ENCODE data around the gene RSU1.

Gene RSU1

GRCh38 chr10:16822027-16822426 is 4.8 kb upstream of the RSU1 start:
- no peak for DNase-seq (ENCODE audit: low spot score)

DNA sequence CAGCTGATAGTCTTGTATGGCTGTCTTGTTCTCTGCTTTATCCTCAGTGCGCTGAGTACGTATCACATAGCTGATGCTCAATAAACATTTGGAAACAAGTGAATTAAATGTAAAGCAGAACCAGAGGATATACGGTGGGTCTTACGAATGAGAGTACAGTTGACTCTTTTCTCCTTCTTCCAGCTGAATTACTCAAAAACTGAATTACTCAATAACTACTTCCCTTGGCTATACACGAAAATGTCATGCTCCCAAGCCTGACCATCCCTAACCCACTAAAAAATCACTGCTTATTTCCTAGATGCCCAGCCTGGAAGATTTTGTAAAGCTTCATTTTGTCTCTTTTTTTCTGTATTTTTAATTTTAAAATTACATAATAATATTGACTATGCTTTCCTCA is 3.2 kb upstream of the RSU1 start:
- DNase-seq (ENCODE audit: low spot score): no peak

DNA sequence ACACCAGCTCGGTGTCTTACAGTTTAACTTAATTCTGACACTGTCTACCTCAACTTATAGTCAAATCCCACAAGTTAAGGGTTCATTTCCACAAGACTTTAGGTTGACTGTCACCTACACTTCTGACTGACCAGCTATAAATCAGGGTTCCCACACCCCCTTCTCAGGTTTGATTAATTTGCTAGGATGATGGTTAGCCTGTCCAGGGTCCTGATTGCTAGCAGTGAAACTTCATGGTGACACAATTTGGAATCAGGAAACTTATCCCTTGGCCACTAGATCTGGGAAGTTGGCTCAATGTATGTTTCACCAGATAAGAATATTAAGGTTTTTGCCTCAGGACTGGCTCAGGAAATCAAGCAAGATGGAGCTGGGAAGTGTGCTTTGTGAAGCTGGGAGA is 2.8 kb upstream of the RSU1 start:
- no peak for DNase-seq (ENCODE audit: low spot score)

DNA sequence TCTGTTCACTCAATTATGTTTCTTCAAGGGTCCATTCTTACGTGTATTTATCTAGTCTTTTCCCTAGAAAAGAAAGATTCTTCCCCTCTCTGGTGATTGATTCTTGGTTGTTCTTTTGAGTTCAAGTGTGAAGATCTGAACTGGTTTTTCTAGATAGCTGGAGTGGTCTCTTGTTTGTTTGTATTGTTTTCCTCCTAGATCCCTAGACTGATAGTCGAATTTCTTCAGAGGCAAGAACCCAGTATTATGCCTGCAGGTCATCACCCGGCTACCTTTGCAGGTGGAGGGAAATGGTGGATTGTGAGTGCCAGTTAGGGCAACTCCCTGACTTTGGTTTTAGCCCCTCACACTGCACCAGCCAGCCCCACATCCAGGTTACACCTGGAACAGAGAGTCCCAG is 2.2 kb upstream of the RSU1 start:
- DNase-seq (ENCODE audit: low spot score): no peak

- DNase-seq (ENCODE audit: low spot score): no peak
Observed at GRCh38 chr10:16819026-16819425, 1.8 kb upstream of the RSU1 start.

DNA sequence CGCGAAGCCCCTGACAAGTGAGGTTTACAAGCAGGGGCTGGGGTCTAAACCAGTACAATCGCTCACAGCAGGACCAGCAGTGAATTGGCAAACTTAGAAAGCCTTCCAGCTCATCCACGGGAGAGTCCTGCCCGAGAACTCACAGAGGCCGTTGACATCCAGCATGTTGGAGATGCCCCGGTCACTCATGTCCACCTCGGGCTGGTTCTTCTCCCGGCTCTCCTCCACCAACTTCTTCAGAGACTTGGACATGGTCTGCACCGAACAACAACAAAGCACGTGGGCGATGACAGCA is 447 bp downstream of the RSU1 start:
- DNase-seq (ENCODE audit: low spot score): no peak

GRCh38 chr10:16816171-16816570 is 1.1 kb downstream of the RSU1 start:
- DNase-seq (ENCODE audit: low spot score): peak; percentile 13

DNA sequence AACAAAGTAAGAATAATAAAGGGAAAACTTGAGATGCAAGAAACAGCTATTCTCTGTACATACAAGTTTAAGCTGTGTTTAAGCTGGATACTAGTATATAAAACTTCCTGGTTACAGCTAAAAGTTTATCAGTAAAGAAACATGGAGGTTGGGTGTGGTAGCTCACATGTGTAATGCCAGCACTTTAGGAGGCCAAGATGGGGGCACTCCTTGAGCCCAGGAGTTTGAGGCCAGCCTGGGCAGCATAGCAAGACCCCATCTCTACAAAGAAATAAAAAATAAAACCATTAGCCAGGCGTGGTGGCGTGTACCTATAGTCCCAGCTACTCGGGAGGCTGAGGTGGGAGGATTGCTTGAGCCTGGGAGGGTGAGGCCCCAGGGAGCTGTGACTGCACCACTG is 3.2 kb downstream of the RSU1 start:
- no peak for DNase-seq (ENCODE audit: low spot score)

- DNase-seq (ENCODE audit: low spot score): no peak
Observed at GRCh38 chr10:16812676-16813075, 4.5 kb downstream of the RSU1 start.

DNA sequence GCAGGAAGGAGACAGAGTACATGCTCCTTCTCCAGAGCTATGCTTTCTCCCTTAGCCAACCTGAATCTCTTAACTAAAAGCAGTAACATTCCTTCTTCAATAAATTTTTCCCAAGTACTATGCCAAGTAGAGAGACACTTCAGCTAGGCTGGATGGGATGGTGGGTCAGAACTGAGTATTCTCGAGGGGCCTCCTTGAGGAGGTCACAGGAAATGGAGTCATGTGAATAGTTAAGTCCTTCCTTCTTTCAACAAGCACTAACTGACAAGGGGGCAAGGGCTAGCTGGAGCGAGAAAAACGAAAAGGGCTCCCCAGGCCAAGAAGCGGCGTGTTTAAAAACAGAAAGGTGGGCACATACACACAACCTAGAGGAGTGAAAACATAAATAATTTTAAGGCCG is 5.5 kb downstream of the RSU1 start:
- DNase-seq (ENCODE audit: low spot score): no peak

DNA sequence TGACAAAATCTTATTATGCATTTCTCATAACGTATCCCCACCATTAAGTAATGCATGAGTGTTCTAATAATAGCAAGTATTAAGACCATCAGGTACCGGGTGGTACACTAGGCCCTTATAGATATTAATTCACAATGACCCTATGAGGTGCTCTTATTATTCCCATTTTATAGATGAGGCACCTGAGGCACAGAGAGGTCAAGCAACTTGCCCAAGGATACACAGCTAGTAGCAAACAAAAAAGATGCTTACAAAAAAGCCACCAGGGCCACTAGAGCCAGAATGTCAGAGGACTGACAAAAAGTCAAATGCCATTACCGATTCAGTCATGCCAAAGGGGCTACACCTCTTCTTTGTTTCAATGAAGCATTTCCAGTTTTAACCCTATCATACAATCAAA is 5.9 kb downstream of the RSU1 start:
- no peak for DNase-seq (ENCODE audit: low spot score)

DNA sequence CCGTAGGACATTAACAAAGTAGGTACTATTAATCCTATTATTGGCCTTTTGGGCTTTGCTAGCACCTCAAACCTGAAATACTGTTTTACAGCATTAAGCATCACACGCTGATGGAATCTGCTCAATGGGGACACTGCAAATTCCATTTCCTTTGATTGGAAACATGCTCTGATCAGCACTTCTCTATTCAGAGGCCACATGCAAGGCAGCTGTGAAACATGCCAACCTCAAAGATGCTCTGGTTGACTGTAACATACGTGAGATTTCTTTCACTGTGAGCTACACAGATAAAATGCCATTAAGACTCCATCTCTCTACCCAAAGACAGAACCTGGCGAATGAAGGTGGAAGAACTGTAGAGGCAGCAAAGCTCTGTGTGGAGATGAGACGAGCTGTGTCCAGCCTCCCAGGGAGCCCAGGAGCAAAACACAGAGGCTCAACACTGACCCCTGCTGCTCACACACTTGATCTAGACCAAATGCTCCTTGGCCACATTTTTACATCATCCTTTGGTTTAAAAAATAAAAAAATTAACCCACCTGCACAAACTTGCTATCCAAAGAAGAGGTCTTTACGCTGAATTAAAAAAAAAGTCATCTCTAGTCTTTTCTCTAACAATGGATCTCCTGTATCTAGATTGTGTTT is 8.0 kb downstream of the RSU1 start:
- peak; percentile 49 for DNase-seq (ENCODE audit: low spot score)

DNA sequence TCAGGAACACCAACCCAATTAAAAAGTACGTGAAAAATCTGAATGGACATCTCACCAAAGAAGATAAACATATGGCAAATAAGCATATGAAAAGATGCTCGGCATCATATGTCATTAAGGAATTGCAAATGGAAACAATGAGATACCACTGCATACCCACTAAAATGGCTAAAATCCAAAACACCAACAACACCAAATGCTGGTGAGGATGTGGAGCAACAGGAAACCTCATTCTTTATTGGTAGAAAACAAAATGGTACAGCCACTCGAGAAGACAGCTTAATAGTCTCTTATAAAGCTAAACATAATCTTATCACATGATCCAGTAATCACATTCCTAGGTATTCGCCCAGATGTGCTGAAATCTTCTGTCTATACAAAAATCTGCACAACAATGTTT is 13.1 kb downstream of the RSU1 start:
- no peak for DNase-seq (ENCODE audit: low spot score)

GRCh38 chr10:16803464-16803863 is 13.8 kb downstream of the RSU1 start:
- no peak for DNase-seq (ENCODE audit: low spot score)

DNA sequence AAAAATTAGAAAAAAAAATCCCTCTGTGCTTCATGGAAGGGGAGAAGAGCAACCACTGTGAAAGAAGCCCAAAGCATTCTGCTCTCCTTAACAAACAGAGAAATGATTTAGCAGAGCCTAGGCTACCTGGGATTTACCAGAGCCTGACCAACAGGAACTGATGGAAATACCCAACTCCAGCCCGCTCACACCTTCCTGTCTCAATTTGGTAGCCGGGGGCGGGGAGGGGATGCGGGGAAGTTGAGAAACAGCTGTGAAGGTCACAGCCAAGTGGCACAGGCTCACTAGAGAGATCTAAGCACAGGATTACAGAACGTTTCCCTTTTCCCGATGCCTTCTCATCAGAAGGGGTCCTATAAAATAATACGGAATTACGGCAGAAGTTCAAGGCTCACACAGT is 17.6 kb downstream of the RSU1 start:
- peak; percentile 13 for DNase-seq (ENCODE audit: low spot score)

GRCh38 chr10:16798571-16798970 is 18.7 kb downstream of the RSU1 start:
- no peak for DNase-seq (ENCODE audit: low spot score)

GRCh38 chr10:16795410-16796073 is 21.7 kb downstream of the RSU1 start:
- DNase-seq (ENCODE audit: low spot score): no peak

GRCh38 chr10:16794005-16794404 is 23.2 kb downstream of the RSU1 start:
- no peak for DNase-seq (ENCODE audit: low spot score)

- peak; percentile 8 for DNase-seq (ENCODE audit: low spot score)
Observed at GRCh38 chr10:16792675-16793074, 24.5 kb downstream of the RSU1 start.

- no peak for DNase-seq (ENCODE audit: low spot score)
Observed at GRCh38 chr10:16789765-16790164, 27.5 kb downstream of the RSU1 start.

- DNase-seq (ENCODE audit: low spot score): peak; percentile 9
Observed at GRCh38 chr10:16789261-16789660, 28.0 kb downstream of the RSU1 start.

DNA sequence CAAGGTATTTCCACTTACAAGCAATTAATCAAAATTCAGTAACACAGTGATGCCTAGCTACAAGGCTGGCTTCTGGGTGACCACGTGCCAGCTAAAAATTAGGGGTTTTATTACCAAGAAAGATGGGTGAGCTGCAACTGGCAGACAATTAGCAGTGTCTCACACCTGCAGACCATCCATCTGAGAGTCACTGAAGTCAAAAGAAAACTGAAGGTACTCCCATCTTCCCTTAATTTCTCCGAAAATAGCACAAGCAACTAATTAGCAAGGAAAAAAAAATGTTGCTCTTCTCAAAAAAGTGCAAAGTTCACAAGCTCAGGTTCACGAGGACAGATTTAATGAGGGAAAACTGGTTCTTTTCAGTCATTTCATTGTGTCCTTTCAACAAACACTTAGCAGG is 28.4 kb downstream of the RSU1 start:
- no peak for DNase-seq (ENCODE audit: low spot score)

GRCh38 chr10:16788125-16788524 is 29.1 kb downstream of the RSU1 start:
- no peak for DNase-seq (ENCODE audit: low spot score)

GRCh38 chr10:16787361-16787791 is 29.8 kb downstream of the RSU1 start:
- no peak for DNase-seq (ENCODE audit: low spot score)

Data from kidney tubule cell (primary cell).